IMR-90 (cell line): Measurements from ENCODE around the gene RING1. TPM values are rescaled to one million over a fixed set of nuclear protein-coding genes. Genes with fewer than 3 reads are reported as not detected.

ENCODE experiments used
- ATAC-seq: fragments of 200-7000 bp; cut with Tn5 transposase; 2 replicates; pipeline ENCODE4 v1.9.1; 2020; ENCODE audit warnings: low read depth, mild to moderate bottlenecking, moderate library complexity
- BruUV-seq: library from RNA; stranded (reverse); fragments of 400-500 nt; replicated peaks from 2 replicates; lab custom pipeline; 2021; lab: Mats Ljungman, UMichigan
- CTCF ChIA-PET: fragments of 300-600 bp; formaldehyde crosslinking; extraction: SDS; loops from one replicate; lab custom pipeline; 2021; ENCODE audit warnings: antibody characterized with exemption; lab: Yijun Ruan, JAX
- POLR2A ChIA-PET: fragments of 300-600 bp; sonication (Branson Sonifier 250); formaldehyde crosslinking; loops from one replicate; lab custom pipeline; 2022; ENCODE audit warnings: antibody characterized with exemption; ENCODE audit not compliant: unreplicated experiment; lab: Charles Lee
- DNase-seq: peaks from one replicate; pipeline ENCODE4 v3.0.0; 2013
- H2AFZ ChIP-seq: replicated peaks from 2 replicates; pipeline ENCODE3; 2013; ENCODE audit warnings: low read length, mild to moderate bottlenecking; ENCODE audit not compliant: poor library complexity
- H2AK5ac ChIP-seq: 2 replicates; pipeline ENCODE4 v1.6.1; 2013; ENCODE audit warnings: low read depth, low read length, inconsistent platforms
- H2AK9ac ChIP-seq: replicated peaks from 2 replicates; pipeline ENCODE3; 2013; ENCODE audit warnings: mild to moderate bottlenecking, low read depth, low read length, moderate library complexity; ENCODE audit not compliant: poor library complexity
- H2BK120ac ChIP-seq: 2 replicates; pipeline ENCODE4 v1.6.1; 2013; ENCODE audit warnings: low read depth, low read length, inconsistent platforms
- H2BK15ac ChIP-seq: 3 replicates; pipeline ENCODE4 v1.6.1; 2013; ENCODE audit warnings: low read depth, low read length, inconsistent platforms
- H2BK20ac ChIP-seq: 2 replicates; pipeline ENCODE4 v1.6.1; 2013; ENCODE audit warnings: low read depth, mild to moderate bottlenecking, inconsistent platforms, low read length, moderate library complexity
- H2BK5ac ChIP-seq: 2 replicates; pipeline ENCODE4 v1.6.1; 2013; ENCODE audit warnings: mild to moderate bottlenecking, low read depth, low read length, inconsistent platforms; ENCODE audit not compliant: poor library complexity, severe bottlenecking
- H3K14ac ChIP-seq: replicated peaks from 2 replicates; pipeline ENCODE4 v1.6.1; 2013; ENCODE audit warnings: low read depth, low read length, inconsistent platforms
- H3K18ac ChIP-seq: 2 replicates; pipeline ENCODE4 v1.6.1; 2013; ENCODE audit warnings: low read depth, low read length, control low read depth
- H3K23ac ChIP-seq: 2 replicates; pipeline ENCODE4 v1.6.1; 2013; ENCODE audit warnings: low read depth, low read length, inconsistent platforms
- H3K27ac ChIP-seq: 2 replicates; pipeline ENCODE4 v1.5.1; 2013; ENCODE audit warnings: mild to moderate bottlenecking, control low read depth, low read length; ENCODE audit not compliant: insufficient read depth
- H3K27me3 ChIP-seq: 2 replicates; pipeline ENCODE4 v1.6.1; 2013; ENCODE audit warnings: low read length; ENCODE audit not compliant: control insufficient read depth, insufficient read depth
- H3K36me3 ChIP-seq: 2 replicates; pipeline ENCODE4 v1.6.1; 2013; ENCODE audit warnings: low read length, mixed read lengths; ENCODE audit not compliant: control insufficient read depth, insufficient read depth
- H3K4ac ChIP-seq: 2 replicates; pipeline ENCODE4 v1.6.1; 2013; ENCODE audit warnings: low read depth, low read length, inconsistent platforms
- H3K4me1 ChIP-seq: 2 replicates; pipeline ENCODE4 v1.6.1; 2013; ENCODE audit warnings: low read length, mixed read lengths; ENCODE audit not compliant: control insufficient read depth, insufficient read depth
- H3K4me2 ChIP-seq: 2 replicates; pipeline ENCODE4 v1.6.1; 2013; ENCODE audit warnings: low read depth, mild to moderate bottlenecking, control low read depth, low read length, moderate library complexity
- H3K4me3 ChIP-seq: 2 replicates; pipeline ENCODE4 v1.5.1; 2013; ENCODE audit warnings: low read depth, mild to moderate bottlenecking, control low read depth, low read length, moderate library complexity; ENCODE audit not compliant: insufficient read depth
- H3K56ac ChIP-seq: 2 replicates; pipeline ENCODE4 v1.6.1; 2013; ENCODE audit warnings: low read length, inconsistent platforms; ENCODE audit not compliant: insufficient read depth; ENCODE audit errors: extremely low read depth
- H3K79me1 ChIP-seq, 2 experiments: 2 replicates each; pipeline ENCODE4 v1.6.1; 2013; ENCODE audit warnings: low read length in 2 of 2, inconsistent platforms in 1 of 2, low read depth in 1 of 2
- H3K9ac ChIP-seq: 2 replicates; pipeline ENCODE4 v1.6.1; 2013; ENCODE audit warnings: low read depth, low read length, control low read depth
- H3K9me1 ChIP-seq: 2 replicates; pipeline ENCODE4 v1.6.1; 2013; ENCODE audit warnings: low read length, inconsistent platforms; ENCODE audit not compliant: insufficient read depth
- H3K9me3 ChIP-seq: 2 replicates; pipeline ENCODE4 v1.6.1; 2013; ENCODE audit warnings: low read length; ENCODE audit not compliant: control insufficient read depth, insufficient read depth
- H4K20me1 ChIP-seq: 2 replicates; pipeline ENCODE4 v1.6.1; 2013; ENCODE audit warnings: low read length, inconsistent platforms; ENCODE audit not compliant: insufficient read depth
- H4K5ac ChIP-seq: 2 replicates; pipeline ENCODE4 v1.6.1; 2013; ENCODE audit warnings: mild to moderate bottlenecking, low read depth, low read length, control low read depth
- H4K8ac ChIP-seq, 2 experiments: 2 replicates each; pipeline ENCODE4 v1.6.1; 2013; ENCODE audit warnings: low read depth in 2 of 2, low read length in 2 of 2, control low read depth in 1 of 2, inconsistent platforms in 1 of 2
- H4K91ac ChIP-seq: 2 replicates; pipeline ENCODE4 v1.6.1; 2013; ENCODE audit warnings: low read depth, low read length, inconsistent platforms; ENCODE audit not compliant: insufficient read depth
- CEBPB ChIP-seq: IDR thresholded peaks from 2 replicates; pipeline ENCODE4 v1.6.1; 2012; ENCODE audit warnings: low read depth, low read length, improper control_type of control experiment
- CTCF ChIP-seq: conservative IDR thresholded peaks from 2 replicates; pipeline ENCODE4 v1.5.1; 2012; ENCODE audit warnings: mild to moderate bottlenecking, low read depth, low read length, improper control_type of control experiment
- ELK1 ChIP-seq: fragments of 150-350 bp; IDR thresholded peaks from 2 replicates; pipeline ENCODE4 v1.6.1; 2016; ENCODE audit warnings: low read depth, mild to moderate bottlenecking, low read length, moderate library complexity, borderline replicate concordance
- MAFK ChIP-seq: IDR thresholded peaks from 2 replicates; pipeline ENCODE4 v1.6.1; 2012; ENCODE audit warnings: low read depth, low read length, improper control_type of control experiment
- MAZ ChIP-seq: IDR thresholded peaks from 2 replicates; pipeline ENCODE4 v1.6.1; 2012; ENCODE audit warnings: low read depth, mild to moderate bottlenecking, low read length, improper control_type of control experiment, moderate library complexity, borderline replicate concordance
- MXI1 ChIP-seq: IDR thresholded peaks from 2 replicates; pipeline ENCODE4 v1.6.1; 2012; ENCODE audit warnings: low read depth, mild to moderate bottlenecking, low read length, moderate library complexity, borderline replicate concordance
- NFE2L2 ChIP-seq: fragments of 150-350 bp; IDR thresholded peaks from 2 replicates; pipeline ENCODE4 v1.6.1; 2016; ENCODE audit warnings: low read depth, mild to moderate bottlenecking, low read length
- POLR2A ChIP-seq: IDR thresholded peaks from 2 replicates; pipeline ENCODE4 v1.6.1; 2012; ENCODE audit warnings: mild to moderate bottlenecking, low read depth, low read length
- RAD21 ChIP-seq: IDR thresholded peaks from 2 replicates; pipeline ENCODE4 v1.6.1; 2012; ENCODE audit warnings: low read length, improper control_type of control experiment
- RCOR1 ChIP-seq: IDR thresholded peaks from 2 replicates; pipeline ENCODE4 v1.6.1; 2012; ENCODE audit warnings: mild to moderate bottlenecking, low read length, improper control_type of control experiment; ENCODE audit not compliant: insufficient replicate concordance
- RFX5 ChIP-seq: IDR thresholded peaks from 2 replicates; pipeline ENCODE4 v1.8.0; 2012; ENCODE audit warnings: low read depth, mild to moderate bottlenecking, low read length, moderate library complexity
- SMC3 ChIP-seq: fragments of 150-350 bp; IDR thresholded peaks from 2 replicates; pipeline ENCODE4 v1.6.1; 2016; ENCODE audit warnings: low read depth, mild to moderate bottlenecking, antibody characterized with exemption, low read length, moderate library complexity
- USF2 ChIP-seq: fragments of 150-350 bp; IDR thresholded peaks from 2 replicates; pipeline ENCODE4 v1.6.1; 2017; ENCODE audit warnings: mild to moderate bottlenecking, antibody characterized with exemption, low read length, low read depth
- whole genome bisulfite sequencing, 2 experiments: methylation state at CpG; one replicate each; pipeline versions ENCODE4 v1.1.5 to v1.1.7; 2013; ENCODE audit warnings: missing lambda C conversion rate in 2 of 2; ENCODE audit not compliant: insufficient read length in 1 of 2; ENCODE audit errors: extremely low coverage in 2 of 2; 5-methylcytosine and 5-hydroxymethylcytosine counted together
- dilution Hi-C: fragments of 300-500 bp; cut with HindIII; formaldehyde crosslinking; loops from one replicate; pipeline ENCODE4 v1.14.3; 2018; ENCODE audit warnings: low sequenced_read_pairs; ENCODE audit not compliant: unreplicated experiment
- in situ Hi-C: fragments of 300-500 bp; cut with MboI; formaldehyde crosslinking; loops from 3 replicates; pipeline ENCODE4 v1.14.3; 2019; ENCODE audit warnings: low sequenced_read_pairs, inconsistent platforms, mixed read lengths
- intact Hi-C: fragments of 100-400 bp; cut with micrococcal nuclease; formaldehyde crosslinking; loops from 2 replicates; pipeline ENCODE4 v1.10.0; 2022
- polyA plus RNA-seq, 3 experiments: library from polyadenylated mRNA; depleted of rRNA; stranded (reverse); fragments of >200 nt; gene quantifications; 2 replicates each; pipeline ENCODE4 v1.2.3, GENCODE V29; 2012; ENCODE audit warnings: low replicate concordance in 1 of 3
- total RNA-seq: library from RNA; depleted of rRNA; stranded (reverse); fragments of >200 nt; gene quantifications from 2 replicates; pipeline ENCODE4 v1.2.3, GENCODE V29; 2012

RING1 gene
- total and polyA plus RNA-seq, 2 of the 4 experiments (the other 2 are of a cell fraction), result 14.9 to 40.8 TPM

- no peak within 1 kb of the TSS for H3K23ac ChIP-seq
- H3K9me1 ChIP-seq, result peaks cover 4% of the 10 kb centered on the region
- no peak within 1 kb of the TSS for H2AK5ac ChIP-seq
- H3K18ac ChIP-seq, result no peak within 1 kb of the TSS; the same call in 1 of the 2 replicates
- ATAC-seq, result no peak
- no TSS peak for BruUV-seq
- H3K14ac ChIP-seq, result no peak within 1 kb of the TSS
- no peak for TF ChIP-seq MAFK
- no peak for TF ChIP-seq ELK1
- no peak for TF ChIP-seq MXI1
- no peak for TF ChIP-seq POLR2A
- TF ChIP-seq NFE2L2, result no peak
- no peak for TF ChIP-seq RFX5
- no peak for TF ChIP-seq USF2
- no peak for TF ChIP-seq SMC3
- no peak for TF ChIP-seq RCOR1
- TF ChIP-seq RAD21, result no peak
- no peak for TF ChIP-seq MAZ
- no peak for TF ChIP-seq CTCF
- TF ChIP-seq CEBPB, result no peak
- peak within 1 kb of the TSS; percentile 55 for H3K9ac ChIP-seq
- peaks cover 5 to 20% of the 10 kb centered on the region in 2 experiments; a peak in 3 of 4 replicates for H3K79me1 ChIP-seq
- peaks cover 25% of the 10 kb centered on the region for H3K36me3 ChIP-seq
- peak within 1 kb of the TSS; percentile 43 for H3K4me3 ChIP-seq
- peaks cover 43% of the 10 kb centered on the region for H3K27me3 ChIP-seq
- H2BK15ac ChIP-seq, result no peak within 1 kb of the TSS
- POLR2A ChIA-PET, result no interaction called here
- no peak within 1 kb of the TSS for H2BK20ac ChIP-seq
- WGBS, 2 experiments, result 27% methylated on average over 10 of the region's 35 CpGs; no CpG with 5 or more reads in 1 of the 2 experiments
- dilution Hi-C loops, result no loop called here
- DNase-seq, result no peak
- H2BK120ac ChIP-seq, result no peak within 1 kb of the TSS
- in situ Hi-C loops, result no loop called here
- H2AFZ ChIP-seq, result peak within 1 kb of the TSS; percentile 51
- no peak within 1 kb of the TSS for H3K56ac ChIP-seq
- no peak within 1 kb of the TSS; the same call in 1 of the 2 replicates for H3K4ac ChIP-seq
- H3K9me3 ChIP-seq, result no peaks in the 10 kb centered on the region
- no peak within 1 kb of the TSS for H4K5ac ChIP-seq
- no peak within 1 kb of the TSS for H4K91ac ChIP-seq
- CTCF ChIA-PET, result no interaction called here
- H3K4me1 ChIP-seq, result peaks cover 2% of the 10 kb centered on the region; the same call in 1 of the 2 replicates
- no peak within 1 kb of the TSS for H2BK5ac ChIP-seq
- no peak within 1 kb of the TSS; the same call in 1 of the 2 replicates for H3K27ac ChIP-seq
- peaks cover 9% of the 10 kb centered on the region; the same call in 1 of the 2 replicates for H4K20me1 ChIP-seq
- H4K8ac ChIP-seq, result no peak within 1 kb of the TSS
- intact Hi-C loops, result no loop called here
- peak within 1 kb of the TSS; percentile 85 for H3K4me2 ChIP-seq
- H2AK9ac ChIP-seq, result peak within 1 kb of the TSS; percentile 42
Measured at GRCh38 chr6:33192105-33192646, 16.1 kb upstream of the RING1 start, which contains the start of gene COL11A2. COL11A2 (minus strand) TSS chr6:33192467; CDS start chr6:33192240, 227 bp downstream.
